Measurements from ENCODE around the gene ANKRD65.
A peak's percentile ranks its signal among the peaks of the same experiment; 100 is the strongest.
"Not testable (repeated sequence)": the region's sequence is repeated elsewhere in the genome, so short reads cannot be mapped to it uniquely, and the experiment has no call there.

ANKRD65 gene

GRCh38 chr1:1412311-1412902 lies 8.7 kb downstream of the ANKRD65 start:
- not testable (repeated sequence) for H2AK5ac ChIP-seq (ENCODE audit: low read length, severe bottlenecking); H3K4me3 ChIP-seq (ENCODE audit: insufficient read depth in 1 of 2, low read depth in 1 of 2, low read length in 2 of 2); H3K36me3 ChIP-seq (ENCODE audit: control insufficient read depth in 1 of 2, insufficient read depth in 2 of 2, low read depth in 1 of 2, low read length in 2 of 2); H3K4me1 ChIP-seq (ENCODE audit: control insufficient read depth, insufficient read depth, low read depth, low read length); H3K79me1 ChIP-seq (replicated peaks; ENCODE audit: low read length, poor library complexity, severe bottlenecking); H3K27me3 ChIP-seq (ENCODE audit: control insufficient read depth in 1 of 2, insufficient read depth in 1 of 2, low read length in 2 of 2); H3K4me2 ChIP-seq (ENCODE audit: low read length, poor library complexity, severe bottlenecking); H3K14ac ChIP-seq (ENCODE audit: low read length in 2 of 2); H2BK5ac ChIP-seq (ENCODE audit: low read depth, low read length, poor library complexity, severe bottlenecking); H3K9me3 ChIP-seq (ENCODE audit: control insufficient read depth, low read length); DNase-seq; H4K8ac ChIP-seq (ENCODE audit: low read length); H3K23ac ChIP-seq (ENCODE audit: low read length in 2 of 2); H3K9ac ChIP-seq (ENCODE audit: low read length); H2AFZ ChIP-seq (ENCODE audit: low read depth, low read length); H2BK12ac ChIP-seq (ENCODE audit: low read length in 2 of 2); H3K27ac ChIP-seq (ENCODE audit: low read length, poor library complexity, severe bottlenecking); H4K91ac ChIP-seq (ENCODE audit: low read length); H3K4ac ChIP-seq (ENCODE audit: low read depth in 1 of 2, low read length in 2 of 2); H2BK120ac ChIP-seq (ENCODE audit: low read depth, low read length); H2BK15ac ChIP-seq (ENCODE audit: low read depth, poor library complexity, severe bottlenecking); H3K18ac ChIP-seq (ENCODE audit: low read depth in 1 of 2, low read length in 2 of 2)
- 100% methylated on average over 8 of the region's 11 CpGs for WGBS

GRCh38 chr1:1411626-1412025 lies 9.4 kb downstream of the ANKRD65 start:
- no peak for DNase-seq
- H3K9me3 ChIP-seq (ENCODE audit: control insufficient read depth, low read length) = no peaks in the 10 kb centered on the region

GRCh38 chr1:1410238-1410637 lies 10.8 kb downstream of the ANKRD65 start:
- Histone ChIP-seq H3K79me1 (replicated peaks; ENCODE audit: low read length, poor library complexity, severe bottlenecking) (peaks cover 13% of the 10 kb centered on the region), H3K4me1 (ENCODE audit: control insufficient read depth, insufficient read depth, low read depth, low read length) (peaks cover 14% of the 10 kb centered on the region), H3K36me3 (ENCODE audit: control insufficient read depth in 1 of 2, insufficient read depth in 2 of 2, low read depth in 1 of 2, low read length in 2 of 2) (peaks cover 12 to 13% of the 10 kb centered on the region in 2 experiments)
- not testable (repeated sequence) for H2AK5ac ChIP-seq (ENCODE audit: low read length, severe bottlenecking); H3K9ac ChIP-seq (ENCODE audit: low read length); DNase-seq; H3K4me3 ChIP-seq (ENCODE audit: insufficient read depth in 1 of 2, low read depth in 1 of 2, low read length in 2 of 2); H3K4ac ChIP-seq (ENCODE audit: low read depth in 1 of 2, low read length in 2 of 2); H3K27me3 ChIP-seq (ENCODE audit: control insufficient read depth in 1 of 2, insufficient read depth in 1 of 2, low read length in 2 of 2); H3K27ac ChIP-seq (ENCODE audit: low read length, poor library complexity, severe bottlenecking); H4K8ac ChIP-seq (ENCODE audit: low read length); H3K14ac ChIP-seq (ENCODE audit: low read length in 2 of 2); H2BK15ac ChIP-seq (ENCODE audit: low read depth, poor library complexity, severe bottlenecking); H3K23ac ChIP-seq (ENCODE audit: low read length in 2 of 2); H2AFZ ChIP-seq (ENCODE audit: low read depth, low read length); H2BK5ac ChIP-seq (ENCODE audit: low read depth, low read length, poor library complexity, severe bottlenecking); H2BK120ac ChIP-seq (ENCODE audit: low read depth, low read length); H3K18ac ChIP-seq (ENCODE audit: low read depth in 1 of 2, low read length in 2 of 2); H4K91ac ChIP-seq (ENCODE audit: low read length); H2BK12ac ChIP-seq (ENCODE audit: low read length in 2 of 2); H3K4me2 ChIP-seq (ENCODE audit: low read length, poor library complexity, severe bottlenecking); H3K9me3 ChIP-seq (ENCODE audit: control insufficient read depth, low read length)
- 76% methylated on average over 4 of the region's 8 CpGs for WGBS

More at GRCh38 chr1:1411626-1412025, 9.4 kb downstream of the ANKRD65 start:
- H3K4me2 ChIP-seq (ENCODE audit: low read length, poor library complexity, severe bottlenecking) = no peak overlapping the region
- H3K18ac ChIP-seq (ENCODE audit: low read depth in 1 of 2, low read length in 2 of 2) = no peak overlapping the region
- H3K27ac ChIP-seq (ENCODE audit: low read length, poor library complexity, severe bottlenecking) = no peak overlapping the region
- no peaks in the 10 kb centered on the region for H3K27me3 ChIP-seq (ENCODE audit: control insufficient read depth in 1 of 2, insufficient read depth in 1 of 2, low read length in 2 of 2)
- H3K4me3 ChIP-seq (ENCODE audit: insufficient read depth in 1 of 2, low read depth in 1 of 2, low read length in 2 of 2) = no peak overlapping the region
- H2BK120ac ChIP-seq (ENCODE audit: low read depth, low read length) = no peak overlapping the region
- H2BK5ac ChIP-seq (ENCODE audit: low read depth, low read length, poor library complexity, severe bottlenecking) = no peak overlapping the region
- WGBS = 97% methylated on average over 13 of the region's 13 CpGs
- H2BK12ac ChIP-seq (ENCODE audit: low read length in 2 of 2) = no peak overlapping the region
- H3K79me1 ChIP-seq (replicated peaks; ENCODE audit: low read length, poor library complexity, severe bottlenecking) = peaks cover 8% of the 10 kb centered on the region
- no peak overlapping the region for H4K91ac ChIP-seq (ENCODE audit: low read length)
- no peak overlapping the region for H3K14ac ChIP-seq (ENCODE audit: low read length in 2 of 2)
- H3K4ac ChIP-seq (ENCODE audit: low read depth in 1 of 2, low read length in 2 of 2) = no peak overlapping the region
- no peak overlapping the region for H3K23ac ChIP-seq (ENCODE audit: low read length in 2 of 2)
- no peak overlapping the region for H2AK5ac ChIP-seq (ENCODE audit: low read length, severe bottlenecking)
- no peak overlapping the region for H3K9ac ChIP-seq (ENCODE audit: low read length)
- peaks cover 4 to 6% of the 10 kb centered on the region in 2 experiments for H3K36me3 ChIP-seq (ENCODE audit: control insufficient read depth in 1 of 2, insufficient read depth in 2 of 2, low read depth in 1 of 2, low read length in 2 of 2)
- H4K8ac ChIP-seq (ENCODE audit: low read length) = no peak overlapping the region
- peaks cover 4% of the 10 kb centered on the region for H3K4me1 ChIP-seq (ENCODE audit: control insufficient read depth, insufficient read depth, low read depth, low read length)
- H2AFZ ChIP-seq (ENCODE audit: low read depth, low read length) = no peak overlapping the region
- H2BK15ac ChIP-seq (ENCODE audit: low read depth, poor library complexity, severe bottlenecking) = no peak overlapping the region

GRCh38 chr1:1407636-1408318 lies 13.3 kb downstream of the ANKRD65 start:
- Histone ChIP-seq H3K4me1 (ENCODE audit: control insufficient read depth, insufficient read depth, low read depth, low read length) (peaks cover 15% of the 10 kb centered on the region), H3K14ac (ENCODE audit: low read length in 2 of 2) (peak overlapping the region in 1 of 2 experiments; percentile 89), H3K27ac (ENCODE audit: low read length, poor library complexity, severe bottlenecking) (peak overlapping the region; percentile 15), H3K4ac (ENCODE audit: low read depth in 1 of 2, low read length in 2 of 2) (peak overlapping the region; percentile 63 to 96), H2BK12ac (ENCODE audit: low read length in 2 of 2) (no peak overlapping the region), H4K91ac (ENCODE audit: low read length) (peak overlapping the region; percentile 36), H2AK5ac (ENCODE audit: low read length, severe bottlenecking) (no peak overlapping the region), H2BK120ac (ENCODE audit: low read depth, low read length) (peak overlapping the region; percentile 87), H3K36me3 (ENCODE audit: control insufficient read depth in 1 of 2, insufficient read depth in 2 of 2, low read depth in 1 of 2, low read length in 2 of 2) (peaks cover 28 to 32% of the 10 kb centered on the region in 2 experiments), H2BK15ac (ENCODE audit: low read depth, poor library complexity, severe bottlenecking) (peak overlapping the region; percentile 65), H3K27me3 (ENCODE audit: control insufficient read depth in 1 of 2, insufficient read depth in 1 of 2, low read length in 2 of 2) (no peaks in the 10 kb centered on the region), H3K23ac (ENCODE audit: low read length in 2 of 2) (no peak overlapping the region), H3K4me2 (ENCODE audit: low read length, poor library complexity, severe bottlenecking) (peak overlapping the region; percentile 23), H2AFZ (ENCODE audit: low read depth, low read length) (no peak overlapping the region), H2BK5ac (ENCODE audit: low read depth, low read length, poor library complexity, severe bottlenecking) (peak overlapping the region; percentile 21), H3K9ac (ENCODE audit: low read length) (peak overlapping the region; percentile 94), H4K8ac (ENCODE audit: low read length) (peak overlapping the region; percentile 93), H3K18ac (ENCODE audit: low read depth in 1 of 2, low read length in 2 of 2) (peak overlapping the region; percentile 88 to 89), H3K9me3 (ENCODE audit: control insufficient read depth, low read length) (no peaks in the 10 kb centered on the region), H3K4me3 (ENCODE audit: insufficient read depth in 1 of 2, low read depth in 1 of 2, low read length in 2 of 2) (peak overlapping the region; percentile 91 to 95), H3K79me1 (replicated peaks; ENCODE audit: low read length, poor library complexity, severe bottlenecking) (peaks cover 13% of the 10 kb centered on the region)
- 9% methylated on average over 30 of the region's 41 CpGs for WGBS
- peak; percentile 78 for DNase-seq

Data from mesenchymal stem cell (in vitro differentiated cells and primary cell).